ENCODE results near the gene OGFOD1.

Gene OGFOD1

GRCh38 chr16:56438038-56438437 lies 13.3 kb upstream of the OGFOD1 start:
- H3K4me3 ChIP-seq (ENCODE audit: low read depth, low read length) = no peak overlapping the region
- no peak for DNase-seq (ENCODE audit: low read depth)
- TF ChIP-seq, protein P1, sequence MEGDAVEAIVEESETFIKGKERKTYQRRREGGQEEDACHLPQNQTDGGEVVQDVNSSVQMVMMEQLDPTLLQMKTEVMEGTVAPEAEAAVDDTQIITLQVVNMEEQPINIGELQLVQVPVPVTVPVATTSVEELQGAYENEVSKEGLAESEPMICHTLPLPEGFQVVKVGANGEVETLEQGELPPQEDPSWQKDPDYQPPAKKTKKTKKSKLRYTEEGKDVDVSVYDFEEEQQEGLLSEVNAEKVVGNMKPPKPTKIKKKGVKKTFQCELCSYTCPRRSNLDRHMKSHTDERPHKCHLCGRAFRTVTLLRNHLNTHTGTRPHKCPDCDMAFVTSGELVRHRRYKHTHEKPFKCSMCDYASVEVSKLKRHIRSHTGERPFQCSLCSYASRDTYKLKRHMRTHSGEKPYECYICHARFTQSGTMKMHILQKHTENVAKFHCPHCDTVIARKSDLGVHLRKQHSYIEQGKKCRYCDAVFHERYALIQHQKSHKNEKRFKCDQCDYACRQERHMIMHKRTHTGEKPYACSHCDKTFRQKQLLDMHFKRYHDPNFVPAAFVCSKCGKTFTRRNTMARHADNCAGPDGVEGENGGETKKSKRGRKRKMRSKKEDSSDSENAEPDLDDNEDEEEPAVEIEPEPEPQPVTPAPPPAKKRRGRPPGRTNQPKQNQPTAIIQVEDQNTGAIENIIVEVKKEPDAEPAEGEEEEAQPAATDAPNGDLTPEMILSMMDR (IDR thresholded peaks at IDR 0.05; ENCODE audit: low read depth, low read length) = no peak
- TF ChIP-seq MAX (IDR thresholded peaks at IDR 0.05; ENCODE audit: low read depth, low read length) (no peak), POLR2A (IDR thresholded peaks at IDR 0.05; ENCODE audit: extremely low read depth, insufficient read length) (no peak), MYC (IDR thresholded peaks at IDR 0.05; ENCODE audit: low read depth, low read length) (no peak)

DNA sequence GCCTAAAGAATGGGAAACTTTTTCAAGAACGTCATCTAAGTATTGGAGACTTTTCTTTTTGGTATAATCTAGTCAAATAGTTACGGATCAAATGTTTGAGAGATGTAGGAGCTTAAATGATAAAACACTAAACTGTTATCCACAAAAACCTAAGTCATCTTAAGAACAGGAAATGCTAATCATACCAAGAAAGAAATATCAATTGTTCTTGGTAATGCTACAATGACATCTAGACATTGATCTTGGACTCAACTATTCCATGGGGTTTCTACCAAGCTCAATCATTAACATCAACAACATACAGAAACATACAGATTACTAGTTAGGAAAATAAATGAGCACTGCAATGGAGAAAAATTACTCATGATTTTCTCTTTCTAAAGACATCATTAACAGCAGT lies 4.1 kb upstream of the OGFOD1 start:
- no peak for TF ChIP-seq MYC (IDR thresholded peaks at IDR 0.05; ENCODE audit: low read depth, low read length)
- H3K4me3 ChIP-seq (ENCODE audit: low read depth, low read length) = peak overlapping the region; percentile 99
- no peak for DNase-seq (ENCODE audit: low read depth)

DNA sequence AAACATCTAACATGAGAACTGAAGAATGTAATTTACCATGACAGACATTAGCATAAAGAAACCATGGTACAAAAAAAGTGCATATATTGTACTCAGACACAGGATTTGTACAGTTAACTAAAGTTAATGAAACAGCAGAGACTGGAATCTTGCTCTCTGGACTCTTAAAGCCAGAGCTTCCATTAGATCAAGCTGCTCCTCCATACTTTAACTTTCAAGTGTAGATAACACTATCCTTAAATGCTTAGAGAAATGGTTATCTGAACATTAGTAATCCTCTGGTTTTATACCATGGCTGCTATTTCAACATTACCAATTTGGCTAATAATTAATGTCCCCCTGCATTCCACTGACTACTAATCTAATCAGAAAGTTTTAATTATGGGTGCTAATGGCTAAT lies 3.3 kb upstream of the OGFOD1 start:
- H3K4me3 ChIP-seq (ENCODE audit: low read depth, low read length) = peak overlapping the region; percentile 99
- no peak for DNase-seq (ENCODE audit: low read depth)
- TF ChIP-seq, protein P1 (IDR thresholded peaks at IDR 0.05; ENCODE audit: low read depth, low read length) = no peak
- TF ChIP-seq POLR2A (IDR thresholded peaks at IDR 0.05; ENCODE audit: extremely low read depth, insufficient read length) (no peak), MYC (IDR thresholded peaks at IDR 0.05; ENCODE audit: low read depth, low read length) (no peak), MAX (IDR thresholded peaks at IDR 0.05; ENCODE audit: low read depth, low read length) (no peak)

- TF ChIP-seq, protein P1 (IDR thresholded peaks at IDR 0.05; ENCODE audit: low read depth, low read length) = no peak
- peak; percentile 36 for DNase-seq (ENCODE audit: low read depth)
- H3K4me3 ChIP-seq (ENCODE audit: low read depth, low read length) = peak overlapping the region; percentile 99
These were observed 924 bp upstream of the OGFOD1 start for GRCh38 chr16:56450275-56450985.

- 0 out of 2 replicates have a peak, but pooled peaks have one; percentile 19 for TF ChIP-seq MYC (IDR thresholded peaks at IDR 0.05; ENCODE audit: low read depth, low read length)
- TF ChIP-seq, protein P1 (IDR thresholded peaks at IDR 0.05; ENCODE audit: low read depth, low read length) = no peak
- DNase-seq (ENCODE audit: low read depth) = peak; percentile 75
- peak overlapping the region; percentile 99 for H3K4me3 ChIP-seq (ENCODE audit: low read depth, low read length)
These were observed 667 bp downstream of the OGFOD1 start for GRCh38 chr16:56451753-56452689.

DNA sequence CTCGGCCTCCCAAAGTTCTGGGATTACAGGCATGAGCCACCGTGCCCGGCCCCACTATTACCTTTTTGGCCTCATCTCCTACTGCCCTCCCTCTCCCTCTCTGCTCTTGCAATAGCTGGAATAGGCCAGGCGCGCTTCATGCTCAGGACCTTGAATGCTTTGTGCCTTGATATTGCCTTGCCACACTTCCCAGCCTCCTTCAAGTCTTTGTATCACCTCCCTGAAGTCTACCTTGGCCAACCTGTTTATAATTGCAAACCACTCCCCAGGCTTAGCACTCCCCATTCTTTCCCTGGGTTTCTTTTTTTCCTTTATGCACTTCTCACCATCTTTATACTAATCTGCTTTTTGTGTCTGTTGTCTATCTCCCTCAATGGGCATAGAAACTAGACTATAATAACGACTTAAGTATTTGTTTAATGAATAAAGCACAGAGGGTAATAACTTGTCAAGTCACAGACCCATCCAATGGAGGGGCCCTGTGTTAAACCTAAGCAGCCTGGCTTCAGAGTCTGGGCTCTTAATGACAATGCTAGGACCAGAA lies 6.6 kb downstream of the OGFOD1 start:
- TF ChIP-seq MYC (IDR thresholded peaks at IDR 0.05; ENCODE audit: low read depth, low read length) (no peak), POLR2A (IDR thresholded peaks at IDR 0.05; ENCODE audit: extremely low read depth, insufficient read length) (no peak), MAX (IDR thresholded peaks at IDR 0.05; ENCODE audit: low read depth, low read length) (no peak)
- TF ChIP-seq, protein P1 (IDR thresholded peaks at IDR 0.05; ENCODE audit: low read depth, low read length) = no peak
- DNase-seq (ENCODE audit: low read depth) = no peak
- H3K4me3 ChIP-seq (ENCODE audit: low read depth, low read length) = no peak overlapping the region

Measured in NB4 (cell line).